HG03139 (cell line): ENCODE results near the gene ATG101.
"Not testable (repeated sequence)": the region's sequence is repeated elsewhere in the genome, so short reads cannot be mapped to it uniquely, and the experiment has no call there.

Experiments used
- ATAC-seq: cut with Tn5 transposase; IDR thresholded peaks from one replicate; pipeline ENCODE4 v1.9.1; 2021; ENCODE audit not compliant: unreplicated experiment

The ATG101 gene

DNA sequence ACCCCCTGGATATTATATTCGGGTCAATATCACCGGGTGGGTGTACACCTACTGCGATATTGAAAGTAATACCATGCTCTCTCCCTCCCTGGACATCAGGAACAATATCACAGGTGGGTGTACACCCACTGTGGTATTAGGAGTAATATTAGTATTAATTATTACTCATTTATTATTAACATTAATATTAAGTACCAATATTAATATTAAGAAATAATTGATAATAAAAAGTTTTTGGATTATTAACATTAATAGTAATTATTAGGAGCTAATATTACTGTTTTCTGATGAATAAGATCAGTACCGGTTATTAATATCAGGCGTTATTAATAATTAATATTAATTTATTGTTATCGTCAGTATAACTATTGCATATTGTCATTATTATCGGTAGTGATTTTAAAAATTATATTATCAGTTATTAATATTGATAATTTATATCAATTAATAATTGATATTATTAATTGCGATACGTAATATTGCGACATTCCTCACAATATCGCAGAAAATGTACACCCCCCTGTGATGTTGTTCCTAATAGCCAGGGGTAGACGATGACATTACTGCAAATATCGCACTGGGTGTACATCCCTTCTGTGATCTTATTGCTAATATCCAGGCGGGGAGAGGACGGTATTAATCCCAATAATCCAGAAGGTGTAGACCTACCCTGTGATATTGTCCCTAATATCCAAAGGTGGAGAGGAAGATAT lies 26.7 kb downstream of the ATG101 start:
- ATAC-seq, result no peak

DNA sequence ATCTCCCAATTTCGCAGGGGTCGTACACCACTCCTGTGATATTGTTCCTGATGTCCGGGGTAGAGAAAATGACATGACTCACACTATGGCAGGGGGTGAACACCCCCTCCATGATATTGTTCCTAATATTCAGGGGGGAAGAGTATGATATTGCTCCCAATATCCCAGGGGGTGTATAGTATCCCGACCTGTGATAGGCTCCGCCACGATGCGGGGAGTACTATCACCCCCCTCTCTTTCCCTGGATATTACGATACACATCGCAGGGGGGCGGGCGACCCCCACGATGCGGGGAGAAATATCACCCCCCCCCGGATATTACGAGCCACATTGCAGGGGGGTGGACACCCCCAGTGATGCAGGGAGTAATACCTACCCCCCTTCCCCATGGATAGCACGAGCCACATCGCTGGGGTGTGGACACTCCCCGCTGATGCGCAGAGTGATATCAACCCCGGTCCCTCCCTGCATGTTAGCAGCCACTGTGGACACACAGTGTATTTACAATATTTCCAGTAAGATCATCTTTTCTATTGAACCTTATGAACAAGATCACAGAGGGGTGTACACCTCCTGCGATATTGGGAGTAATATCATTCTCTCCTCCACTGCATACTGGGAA lies 27.4 kb downstream of the ATG101 start:
- ATAC-seq, result no peak

DNA sequence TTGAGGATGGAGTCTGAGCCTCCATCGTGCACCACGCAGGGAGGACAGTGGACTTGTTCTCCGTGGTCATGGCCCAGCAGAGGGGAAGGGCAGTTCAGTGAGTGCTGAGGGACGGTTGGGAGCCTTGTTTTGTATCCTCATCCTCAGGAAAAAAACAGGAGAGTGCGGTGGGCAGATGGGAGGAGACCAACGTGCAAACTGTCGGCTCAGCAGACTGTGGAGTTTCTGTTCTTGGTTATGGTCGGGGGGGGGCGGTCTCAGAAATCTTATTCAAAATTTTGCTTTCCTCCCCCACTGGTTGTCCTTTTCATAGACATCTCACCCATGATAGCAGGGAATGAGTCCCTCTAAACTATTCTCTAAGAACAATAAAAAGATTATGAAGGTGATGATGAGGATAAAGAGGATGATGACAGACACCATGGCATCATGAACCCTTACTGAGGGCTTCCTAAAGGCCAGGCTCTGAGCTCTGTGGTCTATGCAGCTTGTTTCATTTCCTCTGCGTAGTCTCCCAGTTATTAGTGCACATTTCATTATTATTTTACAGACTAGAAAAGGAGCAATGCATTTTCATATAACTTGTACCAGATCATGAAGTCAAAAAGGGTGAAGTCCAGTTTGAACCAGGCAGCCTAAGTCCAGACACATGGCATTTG lies 34.8 kb downstream of the ATG101 start:
- not testable (repeated sequence) for ATAC-seq

DNA sequence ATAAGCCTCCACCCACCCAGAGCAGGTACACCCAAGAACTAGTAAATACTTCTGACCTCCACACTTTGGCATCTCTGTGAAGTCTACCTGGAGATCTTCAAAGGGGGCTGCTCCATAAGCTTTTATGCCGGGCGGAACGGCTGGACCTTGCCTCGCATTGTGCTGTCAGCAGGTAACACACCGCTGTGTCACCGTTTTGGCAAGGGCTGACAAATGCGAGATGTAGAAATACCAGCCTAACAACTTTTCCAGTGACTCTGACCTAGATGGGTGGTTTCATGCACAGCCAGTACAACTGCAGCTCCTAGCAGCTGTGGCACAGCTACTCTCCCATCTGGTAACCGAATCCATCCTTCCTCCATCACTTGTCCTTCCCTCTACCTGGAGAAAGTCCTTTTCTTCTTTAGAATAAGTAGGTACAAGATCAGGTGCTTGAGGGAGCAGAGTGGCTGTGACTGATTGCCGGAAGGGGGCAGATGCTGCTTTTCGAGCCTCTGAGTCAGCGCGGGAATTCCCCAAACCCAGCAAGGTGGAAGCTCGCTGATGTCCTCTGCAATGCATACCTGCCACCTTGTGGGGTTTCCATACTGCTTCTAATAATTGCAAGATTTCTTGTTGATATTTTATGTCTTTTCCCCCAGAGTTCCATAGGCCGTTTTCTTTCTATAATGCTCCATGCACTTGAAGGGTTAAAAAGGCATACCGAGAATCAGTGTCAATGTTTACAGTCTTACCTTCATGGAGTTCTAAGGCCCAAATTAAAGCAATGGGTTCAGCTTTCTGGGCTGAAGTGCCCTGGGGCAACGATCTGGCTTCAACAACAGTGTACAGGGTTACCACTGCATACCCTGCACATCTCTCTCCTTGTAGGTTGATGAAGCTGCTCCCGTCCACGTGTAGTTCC lies 46.7 kb downstream of the ATG101 start:
- ATAC-seq, result not testable (repeated sequence)

DNA sequence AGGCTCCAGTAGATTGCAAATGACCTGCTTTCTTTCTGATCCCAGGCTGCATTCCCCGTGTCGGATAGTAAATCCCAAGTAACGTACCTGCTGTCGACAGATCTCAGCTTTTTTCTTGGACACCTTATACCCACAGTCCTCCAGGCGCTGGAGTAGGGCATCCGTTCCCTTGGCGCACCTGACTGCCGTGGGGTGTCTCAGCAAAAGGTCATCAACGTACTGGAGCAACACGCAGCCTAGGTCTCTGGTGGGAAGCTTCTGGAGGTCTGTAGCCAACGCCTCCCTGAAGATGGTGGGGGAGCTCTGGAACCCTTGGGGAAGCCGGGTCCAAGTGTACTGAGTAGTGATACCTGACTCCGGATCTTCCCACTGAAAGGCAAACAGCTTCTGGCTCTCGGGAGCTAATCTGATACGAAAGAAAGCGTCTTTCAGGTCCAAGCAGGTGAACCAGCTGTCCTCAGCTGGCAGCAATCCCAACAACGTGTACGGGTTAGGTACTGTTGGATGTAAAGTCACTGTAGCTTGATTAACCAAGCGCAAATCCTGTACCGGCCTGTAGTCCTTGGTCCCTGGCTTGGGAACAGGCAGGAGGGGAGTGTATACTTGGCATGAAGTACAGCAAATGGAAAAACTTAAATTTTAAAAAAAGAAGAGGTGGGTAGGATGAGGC lies 48.2 kb downstream of the ATG101 start:
- ATAC-seq, result peak; percentile 17

DNA sequence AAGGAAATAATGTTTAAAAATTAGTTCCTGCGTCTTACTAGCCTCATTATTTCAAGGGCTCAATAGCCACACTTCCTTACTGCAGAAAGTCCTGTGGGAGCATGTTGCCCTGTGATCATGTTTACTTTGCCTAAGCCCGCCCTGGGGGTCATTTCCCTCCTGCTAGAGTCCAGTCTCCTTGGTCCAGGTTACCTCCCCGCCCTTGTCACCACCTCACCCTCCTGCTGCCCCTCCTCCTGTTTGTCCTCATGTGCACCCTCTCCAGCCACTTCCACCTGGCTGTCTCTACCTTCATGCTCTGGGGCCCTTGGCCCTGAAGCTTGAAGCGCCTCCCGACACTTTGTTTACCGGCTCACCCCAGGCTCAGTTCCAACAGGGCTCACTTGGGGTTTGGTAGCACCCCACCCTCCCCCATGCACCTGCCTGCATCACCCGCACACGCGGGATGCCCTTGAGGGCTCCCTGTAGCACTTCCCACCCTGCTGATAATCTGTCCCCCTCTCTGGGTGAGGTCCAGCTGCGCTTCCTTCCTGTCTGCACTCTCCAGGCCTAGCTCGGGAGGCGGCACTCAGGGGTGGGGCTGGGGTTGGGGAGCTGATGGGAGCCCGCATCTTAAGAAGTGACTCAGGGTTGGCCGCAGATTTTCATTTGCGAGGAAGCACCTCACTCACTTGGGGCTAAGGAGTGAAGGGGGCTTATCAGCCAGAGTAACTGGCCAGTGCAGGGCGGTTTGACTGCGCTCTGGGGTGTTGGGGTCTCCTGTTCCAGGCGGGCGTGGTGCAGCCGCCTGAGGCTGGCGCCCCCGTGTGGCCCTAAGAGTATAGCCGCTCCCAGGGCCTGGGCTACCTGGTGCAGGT lies 49.8 kb downstream of the ATG101 start:
- ATAC-seq, result no peak

DNA sequence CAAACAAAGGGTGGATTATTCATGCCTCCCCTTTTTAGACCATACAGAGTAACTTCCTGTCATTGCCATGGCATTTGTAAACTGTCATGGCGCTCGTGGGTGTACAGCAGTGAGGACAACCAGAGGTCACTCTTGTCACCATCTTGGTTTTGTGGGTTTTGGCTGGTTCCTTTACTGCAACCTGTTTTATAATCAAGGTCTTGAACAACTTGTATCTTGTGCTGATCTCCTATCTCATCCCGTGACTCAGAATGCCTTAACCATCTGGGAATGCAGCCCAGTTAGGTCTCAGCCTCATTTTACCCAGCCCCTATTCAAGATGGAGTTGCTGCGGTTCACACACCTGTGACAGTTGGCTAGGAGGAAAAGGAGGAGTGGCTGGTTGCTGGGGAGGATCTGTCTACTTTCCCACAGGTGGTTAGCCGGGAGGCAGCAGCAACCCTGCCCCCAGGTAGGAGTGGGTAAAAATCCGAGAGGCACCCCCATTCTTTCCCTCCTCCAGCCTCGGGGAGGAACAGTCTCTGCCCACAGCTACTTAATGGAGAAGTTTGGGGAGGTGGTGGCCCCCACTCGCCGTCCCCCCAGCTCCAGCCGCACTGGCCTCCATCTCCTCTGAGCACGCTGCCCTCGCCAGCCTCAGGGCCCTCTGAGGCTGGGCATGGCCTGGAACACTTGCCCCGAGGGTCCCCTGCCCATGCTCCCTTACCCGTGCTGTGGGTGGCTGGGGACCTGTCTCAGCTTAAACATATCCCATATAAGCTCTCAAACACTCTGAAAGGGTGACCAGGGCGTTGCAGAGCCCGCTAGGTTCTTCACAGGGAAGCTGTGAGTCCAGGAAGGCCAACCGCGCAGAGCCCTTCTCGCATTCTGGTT lies 51.4 kb downstream of the ATG101 start:
- no peak for ATAC-seq

DNA sequence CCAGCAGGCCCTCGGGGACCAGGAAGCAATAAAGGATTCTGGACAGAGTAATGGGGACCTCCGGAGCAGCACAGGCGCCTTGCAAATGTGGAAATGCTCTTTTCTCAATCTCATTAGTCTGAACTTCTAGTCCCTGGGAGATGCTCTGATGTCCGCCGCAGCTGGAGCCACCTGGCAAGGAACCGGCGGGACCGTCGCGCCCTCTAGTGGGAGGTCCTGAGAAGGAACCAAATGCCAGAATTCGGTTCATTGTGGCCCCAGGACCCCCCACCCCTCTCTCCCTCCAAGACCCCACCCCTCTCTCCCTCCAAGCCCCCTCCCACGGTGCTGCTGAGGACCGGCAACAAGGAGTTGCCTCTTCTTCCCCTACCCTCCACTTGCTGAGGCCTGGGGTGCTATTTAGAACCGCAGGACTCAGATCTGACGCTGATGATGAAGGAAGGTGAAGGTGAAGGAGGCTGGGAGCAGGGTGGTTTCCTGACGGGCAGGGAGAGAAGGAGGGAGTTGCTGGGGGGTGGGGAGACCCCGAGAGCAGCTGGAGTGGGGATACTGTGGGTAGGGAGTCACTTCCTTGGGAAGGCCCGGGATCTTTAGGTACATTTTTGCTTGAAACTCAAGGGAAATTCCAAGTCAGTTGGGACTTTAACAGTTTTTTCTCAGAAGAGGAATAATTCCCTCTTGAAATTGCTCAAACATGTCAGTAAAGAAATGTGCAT lies 52.2 kb downstream of the ATG101 start:
- ATAC-seq, result no peak

DNA sequence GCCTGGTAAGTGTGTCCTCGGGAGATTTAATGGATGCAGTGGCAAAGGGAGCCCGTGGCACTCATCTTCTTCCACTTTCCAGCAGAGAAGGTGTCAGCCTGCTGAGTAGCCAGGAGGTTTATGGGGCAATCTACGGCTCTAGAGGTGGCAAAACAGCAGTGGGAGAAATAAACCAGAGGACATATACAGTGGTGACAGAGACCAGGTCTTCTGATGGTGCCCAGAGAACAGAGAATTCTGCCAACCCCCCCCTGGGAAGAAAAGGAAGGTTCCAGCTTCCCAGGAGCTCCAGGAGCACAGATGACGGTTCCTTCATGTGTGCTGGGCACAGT lies 52.7 kb downstream of the ATG101 start:
- no peak for ATAC-seq

DNA sequence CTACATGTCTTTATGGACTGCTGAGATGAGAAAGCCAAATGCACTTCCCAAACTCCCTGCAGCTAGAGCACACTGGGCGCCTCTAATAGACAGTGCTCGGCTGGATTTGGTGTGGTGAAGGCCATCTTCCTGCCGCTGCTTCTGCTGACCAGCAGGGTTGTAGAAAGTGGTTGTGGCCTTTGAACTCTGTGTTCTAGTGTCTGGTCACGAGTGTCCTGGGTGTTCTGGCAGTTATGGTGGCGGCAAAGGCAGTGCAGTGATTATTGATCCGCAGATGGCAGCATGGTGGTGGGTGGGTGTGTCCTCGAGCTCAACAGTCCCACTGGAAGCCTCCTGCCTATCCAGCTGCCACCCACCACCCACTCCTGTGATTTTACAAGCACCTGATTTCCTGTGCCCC lies 53.1 kb downstream of the ATG101 start:
- no peak for ATAC-seq

DNA sequence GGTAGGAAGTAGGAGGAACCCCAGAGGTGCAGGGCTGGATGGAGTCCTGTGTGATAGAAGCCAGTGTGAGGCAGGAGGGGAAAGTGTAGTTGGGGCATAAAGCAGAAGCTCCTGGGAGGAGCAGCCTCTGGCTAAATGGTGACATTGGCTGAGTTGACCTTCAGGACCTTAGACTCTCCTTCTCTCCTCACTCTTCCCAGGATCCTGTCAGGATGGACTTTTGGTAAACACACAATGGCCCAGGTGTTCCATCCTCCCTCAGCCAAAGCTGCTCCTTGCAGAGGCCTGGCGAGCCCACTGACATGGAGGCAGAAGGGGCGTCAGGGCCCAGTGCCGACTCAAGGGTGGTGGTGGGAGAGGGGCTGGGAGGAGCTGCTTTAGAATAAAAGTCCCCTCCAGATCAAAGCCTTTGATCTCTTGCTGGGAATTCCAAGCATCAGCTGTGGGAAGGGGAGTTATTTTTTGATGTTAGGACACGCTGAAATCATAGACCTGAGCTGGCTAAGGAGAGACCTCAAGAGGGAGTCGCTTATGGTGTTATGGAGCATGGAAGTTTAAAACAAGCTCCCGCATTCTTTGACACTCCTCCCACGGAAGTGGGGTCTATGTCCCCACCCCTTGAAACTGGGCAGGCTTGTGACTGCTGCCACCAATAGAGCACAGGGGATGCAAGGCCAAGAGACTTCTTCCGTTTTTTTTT lies 53.9 kb downstream of the ATG101 start:
- no peak for ATAC-seq

DNA sequence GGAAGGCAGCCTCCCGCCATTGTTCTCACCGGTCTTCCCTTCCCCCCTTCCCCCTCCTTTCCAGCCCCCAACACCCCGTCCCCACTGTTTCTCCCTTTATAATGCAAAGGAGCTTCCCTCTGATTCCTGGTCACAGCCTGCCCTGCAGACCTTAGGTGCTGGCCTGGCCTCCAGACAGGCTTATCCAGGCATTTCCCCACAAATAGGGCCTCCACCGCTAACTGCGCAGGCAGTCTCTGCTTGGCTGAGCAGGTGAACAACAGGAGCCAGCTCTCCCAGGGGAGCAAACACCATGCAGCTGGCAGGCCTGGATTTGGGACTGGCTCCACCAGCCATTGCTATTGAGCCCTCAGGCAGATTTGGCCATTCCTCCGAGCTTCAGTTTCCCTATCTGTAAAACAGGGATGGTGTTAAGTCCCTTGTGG lies 55.7 kb downstream of the ATG101 start:
- no peak for ATAC-seq

DNA sequence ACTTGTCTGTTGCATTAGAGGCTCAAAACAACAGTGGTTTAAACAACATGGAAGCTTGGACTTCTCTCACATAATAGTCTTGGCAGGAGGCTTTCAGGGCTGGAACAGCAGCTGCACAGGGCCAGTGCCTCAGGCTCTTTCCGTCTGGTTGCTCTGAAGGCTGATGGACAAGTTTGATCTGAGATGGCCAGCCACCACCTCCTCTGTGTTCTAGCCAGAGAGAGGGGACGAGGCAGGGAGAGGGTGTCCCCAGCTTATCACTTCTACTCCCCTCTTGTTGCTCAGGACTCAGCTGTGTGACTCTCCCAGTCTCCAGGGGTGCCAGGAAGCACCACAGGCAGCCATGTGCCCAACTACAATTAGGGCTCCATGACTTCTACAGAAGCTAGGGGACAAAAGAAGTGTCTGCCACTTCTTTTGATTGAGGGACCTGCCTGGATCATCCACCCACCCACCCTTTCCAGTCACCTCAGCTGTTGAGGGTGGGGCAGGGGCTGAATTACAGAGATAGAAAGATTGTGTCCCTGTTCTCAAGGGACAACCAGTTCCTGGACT lies 56.3 kb downstream of the ATG101 start:
- no peak for ATAC-seq
